B cell (primary cell): Measurements from ENCODE around the gene KCNIP1. TPM values are rescaled to one million over a fixed set of nuclear protein-coding genes. Genes with fewer than 3 reads are reported as not detected.

Source experiments
- ATAC-seq: fragments of 200-7000 bp; cut with Tn5 transposase; one replicate; pipeline ENCODE4 v1.10.0; 2021; ENCODE audit warnings: low read depth, mild to moderate bottlenecking, moderate number of reproducible peaks, moderate library complexity
- CTCF ChIA-PET: fragments of 350-600 bp; sonication (Branson Sonifier 250); formaldehyde crosslinking; loops from one replicate; lab custom pipeline; 2021; ENCODE audit warnings: antibody characterized with exemption, inconsistent platforms; lab: Charles Lee
- POLR2A ChIA-PET: fragments of 350-600 bp; sonication (Branson Sonifier 250); formaldehyde crosslinking; loops from one replicate; lab custom pipeline; 2021; ENCODE audit warnings: antibody characterized with exemption; lab: Charles Lee
- DNase-seq: peaks from one replicate; pipeline ENCODE4 v3.0.0; 2013
- H2AFZ ChIP-seq: 2 replicates; pipeline ENCODE4 v1.6.1; 2012; ENCODE audit warnings: mild to moderate bottlenecking, low read depth, low read length; ENCODE audit not compliant: insufficient read depth, poor library complexity, severe bottlenecking
- H3K27ac ChIP-seq, 2 donors: 1 replicate in 1 of 2; 2 replicates in 1 of 2; pipeline ENCODE4 v1.5.1; 2012 to 2013; ENCODE audit warnings: low read length in 2 of 2, mild to moderate bottlenecking in 2 of 2, moderate library complexity in 1 of 2
- H3K27me3 ChIP-seq, 4 experiments: fragments of 200-600 bp in 1 of 4; sonication (generic) in 1 of 4; replicated peaks in 1 of 4; 1 replicate in 2 of 4; 2 replicates in 2 of 4; pipeline versions ENCODE4 v1.6.1 to v1.7.0; 2013 to 2016; ENCODE audit warnings: low read length in 3 of 4, mild to moderate bottlenecking in 2 of 4, mixed read lengths in 1 of 4, moderate library complexity in 1 of 4; ENCODE audit not compliant: insufficient read depth in 4 of 4, control insufficient read depth in 3 of 4; ENCODE audit errors: control extremely low read depth in 1 of 4
- H3K36me3 ChIP-seq, 2 experiments: replicated peaks in 1 of 2; 1 replicate in 1 of 2; 2 replicates in 1 of 2; pipeline versions ENCODE4 v1.6.1 to v1.7.1; 2013; ENCODE audit warnings: low read length in 1 of 2; ENCODE audit not compliant: insufficient read depth in 2 of 2, control insufficient read depth in 1 of 2; ENCODE audit errors: control extremely low read depth in 1 of 2, extremely low read depth in 1 of 2
- H3K4me1 ChIP-seq, 2 donors: fragments of 200-600 bp in 1 of 2; sonication (generic) in 1 of 2; 1 replicate in 1 of 2; 2 replicates in 1 of 2; pipeline versions ENCODE4 v1.5.1 to v1.6.1; 2013 to 2017; ENCODE audit warnings: low read length in 2 of 2; ENCODE audit not compliant: control insufficient read depth in 2 of 2, insufficient read depth in 2 of 2
- H3K4me2 ChIP-seq: replicated peaks from 2 replicates; pipeline ENCODE3; 2012; ENCODE audit warnings: mild to moderate bottlenecking, low read depth, low read length; ENCODE audit not compliant: poor library complexity, severe bottlenecking
- H3K4me3 ChIP-seq, 5 experiments: fragments of 200-600 bp in 1 of 5; sonication (generic) in 1 of 5; 1 replicate in 3 of 5; 2 replicates in 2 of 5; pipeline versions ENCODE4 v1.5.1 to v1.7.0; 2011 to 2016; ENCODE audit warnings: low read length in 4 of 5, mild to moderate bottlenecking in 4 of 5, low read depth in 2 of 5, control low read depth in 1 of 5, moderate library complexity in 1 of 5; ENCODE audit not compliant: insufficient read depth in 1 of 5; ENCODE audit errors: control extremely low read depth in 1 of 5, extremely low read depth in 1 of 5
- H3K79me2 ChIP-seq: fragments of 200-600 bp; sonication (generic); one replicate; pipeline ENCODE4 v1.6.0; 2016; ENCODE audit warnings: low read length; ENCODE audit not compliant: control insufficient read depth, insufficient read depth
- H3K9ac ChIP-seq: fragments of 200-600 bp; sonication (generic); 2 replicates; pipeline ENCODE4 v1.6.1; 2017; ENCODE audit warnings: mild to moderate bottlenecking, low read length, moderate library complexity
- H3K9me3 ChIP-seq, 3 donors: one replicate each; pipeline versions ENCODE4 v1.6.1 to v1.7.1; 2013; ENCODE audit warnings: low read length in 2 of 3; ENCODE audit not compliant: control insufficient read depth in 2 of 3, insufficient read depth in 1 of 3; ENCODE audit errors: control extremely low read depth in 1 of 3
- H4K20me1 ChIP-seq: 2 replicates; pipeline ENCODE4 v1.6.0; 2012; ENCODE audit warnings: mild to moderate bottlenecking, low read length; ENCODE audit not compliant: insufficient read depth, control insufficient read depth, poor library complexity, severe bottlenecking
- H3K27ac Mint-ChIP-seq: one replicate; pipeline ENCODE4 v1.8.0; 2021; ENCODE audit warnings: mixed read lengths
- H3K27me3 Mint-ChIP-seq: one replicate; pipeline ENCODE4 v1.8.0; 2021; ENCODE audit warnings: mixed read lengths
- H3K4me1 Mint-ChIP-seq: one replicate; pipeline ENCODE4 v1.8.0; 2021; ENCODE audit warnings: mixed read lengths
- H3K4me3 Mint-ChIP-seq: one replicate; pipeline ENCODE4 v1.8.0; 2021; ENCODE audit warnings: mixed read lengths
- H3K9me3 Mint-ChIP-seq: one replicate; pipeline ENCODE4 v1.8.0; 2022; ENCODE audit warnings: mixed read lengths; ENCODE audit not compliant: insufficient read depth
- EZH2 ChIP-seq: IDR thresholded peaks from 2 replicates; pipeline ENCODE4 v1.6.1; 2012; ENCODE audit warnings: borderline replicate concordance, low read depth, mild to moderate bottlenecking, moderate library complexity, low read length; ENCODE audit not compliant: insufficient read depth, poor library complexity, severe bottlenecking
- WGBS: methylation state at CpG from one replicate; pipeline ENCODE4 v1.1.5; 2013; ENCODE audit warnings: missing lambda C conversion rate; ENCODE audit not compliant: insufficient coverage; 5-methylcytosine and 5-hydroxymethylcytosine counted together
- intact Hi-C: fragments of 100-400 bp; cut with micrococcal nuclease; formaldehyde crosslinking; loops from one replicate; pipeline ENCODE4 v1.10.0; 2022
- polyA plus RNA-seq: library from polyadenylated mRNA; depleted of rRNA; stranded (reverse); fragments of >200 nt; gene quantifications from 2 replicates; pipeline ENCODE4 v1.2.3, GENCODE V29; 2012
- total RNA-seq, 2 donors: library from RNA; stranded (reverse); fragments of 120-200 nt in 1 of 2; gene quantifications; 1 replicate in 1 of 2; 2 replicates in 1 of 2; pipeline versions ENCODE4 v1.2.3 to v1.2.4, GENCODE V29; 2013 to 2022
- TF ChIP-seq, protein P1 (sequence below): fragments of 200-600 bp; IDR thresholded peaks from one replicate; pipeline ENCODE4 v1.8.0; 2022; ENCODE audit warnings: antibody characterized with exemption, mild to moderate bottlenecking

Gene KCNIP1
- total and polyA plus RNA-seq, 2 donors (not counting 1 experiment from before 2014, with no cell fraction given): not detected

DNA sequence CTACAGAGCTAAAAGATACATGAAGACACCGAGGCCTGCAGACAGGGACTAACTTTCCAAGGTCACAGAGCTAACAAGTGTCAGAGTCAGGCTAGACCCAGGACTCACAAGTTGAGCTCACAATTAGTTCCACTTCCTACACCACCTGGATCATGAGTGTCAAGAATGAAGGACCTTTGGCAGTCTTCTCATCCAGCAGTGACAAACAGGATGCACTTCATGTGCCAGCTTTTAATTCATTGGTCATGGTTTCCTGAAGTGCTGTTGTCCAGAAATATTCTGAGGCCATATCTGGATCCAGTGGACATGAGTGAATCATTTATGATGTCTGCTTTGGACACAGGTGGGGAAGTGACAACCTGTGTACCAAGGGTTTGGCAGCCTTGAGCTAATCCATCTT, 77.4 kb downstream of the KCNIP1 start:
- Mint-ChIP-seq H3K27ac (no peak overlapping the region), H3K27me3 (peaks cover 35% of the 10 kb centered on the region), H3K4me1 (no peaks in the 10 kb centered on the region), H3K4me3 (no peak overlapping the region), H3K9me3 (peaks cover 13% of the 10 kb centered on the region)
- no peak overlapping the region for H3K4me3 ChIP-seq
- intact Hi-C loops: no loop called here
- ATAC-seq: no peak
- H3K9me3 ChIP-seq: peaks cover 0 to 8% (median 2%) of the 10 kb centered on the region in 3 donors
- no peaks in the 10 kb centered on the region for H4K20me1 ChIP-seq
- H3K9ac ChIP-seq: no peak overlapping the region
- ChIA-PET CTCF (no interaction called here), POLR2A (no interaction called here)
- no peaks in the 10 kb centered on the region for H3K36me3 ChIP-seq
- no peak overlapping the region for H3K4me2 ChIP-seq
- H3K27ac ChIP-seq: no peak overlapping the region
- H3K27me3 ChIP-seq: peaks cover 0 to 2% (median 0%) of the 10 kb centered on the region in 4 experiments
- TF ChIP-seq, protein P1, sequence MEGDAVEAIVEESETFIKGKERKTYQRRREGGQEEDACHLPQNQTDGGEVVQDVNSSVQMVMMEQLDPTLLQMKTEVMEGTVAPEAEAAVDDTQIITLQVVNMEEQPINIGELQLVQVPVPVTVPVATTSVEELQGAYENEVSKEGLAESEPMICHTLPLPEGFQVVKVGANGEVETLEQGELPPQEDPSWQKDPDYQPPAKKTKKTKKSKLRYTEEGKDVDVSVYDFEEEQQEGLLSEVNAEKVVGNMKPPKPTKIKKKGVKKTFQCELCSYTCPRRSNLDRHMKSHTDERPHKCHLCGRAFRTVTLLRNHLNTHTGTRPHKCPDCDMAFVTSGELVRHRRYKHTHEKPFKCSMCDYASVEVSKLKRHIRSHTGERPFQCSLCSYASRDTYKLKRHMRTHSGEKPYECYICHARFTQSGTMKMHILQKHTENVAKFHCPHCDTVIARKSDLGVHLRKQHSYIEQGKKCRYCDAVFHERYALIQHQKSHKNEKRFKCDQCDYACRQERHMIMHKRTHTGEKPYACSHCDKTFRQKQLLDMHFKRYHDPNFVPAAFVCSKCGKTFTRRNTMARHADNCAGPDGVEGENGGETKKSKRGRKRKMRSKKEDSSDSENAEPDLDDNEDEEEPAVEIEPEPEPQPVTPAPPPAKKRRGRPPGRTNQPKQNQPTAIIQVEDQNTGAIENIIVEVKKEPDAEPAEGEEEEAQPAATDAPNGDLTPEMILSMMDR: no peak
- no peak for TF ChIP-seq EZH2
- H3K79me2 ChIP-seq: no peaks in the 10 kb centered on the region
- H2AFZ ChIP-seq: no peak overlapping the region
- no peaks in the 10 kb centered on the region for H3K4me1 ChIP-seq
- DNase-seq: no peak
- 91% methylated on average over 1 of the region's 1 CpG for WGBS

DNA sequence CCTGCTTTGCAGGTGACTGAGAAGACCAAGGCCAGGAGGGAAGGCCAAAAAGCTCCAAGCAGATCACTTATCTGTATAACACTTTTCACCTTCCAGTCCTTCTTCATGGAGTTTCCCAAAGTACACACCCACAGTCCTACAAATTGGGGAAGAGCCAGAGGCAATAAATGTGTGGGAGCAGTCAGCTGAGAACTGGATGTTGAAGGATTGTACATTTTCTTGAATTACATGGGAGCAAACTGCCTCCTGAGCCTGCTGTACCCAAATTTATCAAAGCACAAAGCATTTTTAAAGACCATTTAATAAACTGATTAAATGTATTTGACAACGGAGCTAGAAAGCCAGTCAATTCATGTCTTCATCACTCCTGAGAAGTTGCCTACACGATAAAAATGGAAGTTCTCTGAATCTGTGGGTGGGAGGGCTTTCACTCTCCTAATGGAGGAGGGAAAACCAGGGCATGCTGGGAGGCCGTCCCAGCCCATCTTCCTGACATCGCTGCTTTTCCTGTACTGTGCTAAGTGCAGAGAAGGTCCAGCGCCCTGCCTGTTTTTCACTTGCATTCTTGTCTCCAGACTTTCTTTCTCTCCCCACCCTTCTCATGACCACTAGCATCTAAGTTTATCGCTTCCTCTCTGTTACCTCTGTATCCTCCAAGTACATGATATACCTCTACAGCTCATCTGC, 79.0 kb downstream of the KCNIP1 start:
- Mint-ChIP-seq H3K27me3 (peaks cover 39% of the 10 kb centered on the region), H3K27ac (no peak overlapping the region), H3K4me1 (no peaks in the 10 kb centered on the region), H3K4me3 (no peak overlapping the region), H3K9me3 (peaks cover 13% of the 10 kb centered on the region)
- DNase-seq: no peak
- intact Hi-C loops: no loop called here
- ChIA-PET CTCF (no interaction called here), POLR2A (no interaction called here)
- no peaks in the 10 kb centered on the region for H3K4me1 ChIP-seq
- 94% methylated on average over 5 of the region's 6 CpGs for WGBS
- H3K27ac ChIP-seq: no peak overlapping the region
- no peak overlapping the region for H2AFZ ChIP-seq
- no peaks in the 10 kb centered on the region for H4K20me1 ChIP-seq
- ATAC-seq: no peak
- H3K4me3 ChIP-seq: no peak overlapping the region
- no peaks in the 10 kb centered on the region for H3K27me3 ChIP-seq
- no peak overlapping the region for H3K9ac ChIP-seq
- H3K9me3 ChIP-seq: peaks cover 0 to 8% (median 2%) of the 10 kb centered on the region in 3 donors
- H3K4me2 ChIP-seq: no peak overlapping the region
- no peaks in the 10 kb centered on the region for H3K79me2 ChIP-seq
- no peak for TF ChIP-seq EZH2
- TF ChIP-seq, protein P1: no peak
- no peaks in the 10 kb centered on the region for H3K36me3 ChIP-seq
